Activated CD8-positive, alpha-beta memory T cell treated with anti-CD3 and anti-CD28 coated beads, Interleukin-2, amount 10 ng/mL, durations not matched to agents 7 days and 5 days (primary cell): ENCODE data around the gene PTX3. TPM values are rescaled to one million over a fixed set of nuclear protein-coding genes. Genes with fewer than 3 reads are reported as not detected.

ENCODE experiments used
- ATAC-seq: fragments of 150-1000 bp; cut with Tn5 transposase; one replicate; pipeline ENCODE4 v1.10.0; 2021; ENCODE audit warnings: moderate library complexity
- CTCF ChIA-PET: fragments of 350-600 bp; sonication (Branson Sonifier 250); formaldehyde crosslinking; loops from one replicate; lab custom pipeline; 2021; ENCODE audit warnings: antibody characterized with exemption; lab: Charles Lee
- DNase-seq: peaks from one replicate; pipeline ENCODE4 v3.0.0-alpha.2; 2020
- H3K27ac Mint-ChIP-seq: one replicate; pipeline ENCODE4 v1.8.0; 2021; ENCODE audit warnings: mild to moderate bottlenecking, mixed read lengths
- H3K27me3 Mint-ChIP-seq: one replicate; pipeline ENCODE4 v1.8.0; 2021; ENCODE audit warnings: mixed read lengths
- H3K36me3 Mint-ChIP-seq: one replicate; pipeline ENCODE4 v1.8.0; 2021; ENCODE audit warnings: mild to moderate bottlenecking, mixed read lengths
- H3K4me1 Mint-ChIP-seq: one replicate; pipeline ENCODE4 v1.8.0; 2021; ENCODE audit warnings: mixed read lengths
- H3K4me3 Mint-ChIP-seq: one replicate; pipeline ENCODE4 v1.8.0; 2021; ENCODE audit warnings: mild to moderate bottlenecking, moderate library complexity, mixed read lengths
- H3K9me3 Mint-ChIP-seq: one replicate; pipeline ENCODE4 v1.8.0; 2022; ENCODE audit warnings: low read depth, mixed read lengths
- total RNA-seq, 2 experiments: library from RNA; stranded (reverse); gene quantifications; one replicate each; pipeline ENCODE4 v1.2.3, GENCODE V29; 2021

The PTX3 gene
- total RNA-seq, 2 experiments from 2014 or later = not detected

DNA sequence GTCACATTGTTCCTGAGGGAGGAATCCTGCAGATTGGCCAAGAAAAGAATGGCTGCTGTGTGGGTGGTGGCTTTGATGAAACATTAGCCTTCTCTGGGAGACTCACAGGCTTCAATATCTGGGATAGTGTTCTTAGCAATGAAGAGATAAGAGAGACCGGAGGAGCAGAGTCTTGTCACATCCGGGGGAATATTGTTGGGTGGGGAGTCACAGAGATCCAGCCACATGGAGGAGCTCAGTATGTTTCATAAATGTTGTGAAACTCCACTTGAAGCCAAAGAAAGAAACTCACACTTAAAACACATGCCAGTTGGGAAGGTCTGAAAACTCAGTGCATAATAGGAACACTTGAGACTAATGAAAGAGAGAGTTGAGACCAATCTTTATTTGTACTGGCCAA, 6.1 kb downstream of the PTX3 start:
- H3K9me3 Mint-ChIP-seq = no peaks in the 10 kb centered on the region
- no peak overlapping the region for H3K27ac Mint-ChIP-seq
- H3K4me1 Mint-ChIP-seq = no peaks in the 10 kb centered on the region
- no peaks in the 10 kb centered on the region for H3K36me3 Mint-ChIP-seq
- H3K4me3 Mint-ChIP-seq = no peak overlapping the region
- ATAC-seq (no peak), DNase-seq (no peak)
- CTCF ChIA-PET = no interaction called here
- peaks cover 22% of the 10 kb centered on the region for H3K27me3 Mint-ChIP-seq

DNA sequence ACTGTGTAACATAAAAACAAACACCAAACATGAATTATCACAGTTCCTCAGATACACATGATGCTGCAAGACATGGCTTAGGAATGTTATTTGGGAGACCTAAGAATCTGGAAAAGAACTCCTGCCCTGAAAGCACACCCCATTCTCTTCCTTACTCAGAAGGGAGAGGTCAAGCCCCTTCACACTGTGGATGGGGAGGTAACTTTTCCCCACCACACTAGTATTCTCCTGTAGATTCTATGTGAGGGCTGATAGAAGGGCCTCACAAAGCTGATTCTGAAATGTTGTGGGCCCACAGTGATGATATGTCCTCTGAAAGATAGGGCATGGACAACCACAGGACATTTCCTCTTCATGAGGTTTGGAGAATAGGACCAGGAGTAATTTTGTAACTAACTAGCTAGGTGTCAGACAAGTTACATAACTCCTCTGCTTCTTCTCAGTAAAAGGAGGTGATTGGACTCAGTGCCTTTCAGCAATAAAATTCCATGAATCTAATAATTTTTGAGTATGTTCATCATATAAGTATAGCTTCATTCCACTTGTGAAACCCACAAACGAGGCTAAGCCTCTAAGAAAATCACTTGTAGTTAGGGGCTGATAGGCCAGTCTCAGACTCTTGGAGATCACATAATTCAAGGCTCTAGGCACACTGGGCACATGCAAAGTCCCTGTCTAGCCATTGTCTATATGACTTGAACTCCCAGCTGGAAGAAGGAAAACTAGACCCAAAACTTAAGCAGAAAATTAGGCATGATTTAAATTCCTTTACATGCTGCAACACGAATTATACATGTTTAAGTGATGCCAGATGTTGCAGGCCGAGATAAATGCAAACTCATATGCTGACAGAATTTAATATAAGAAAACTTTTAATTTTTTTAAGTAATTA, 7.5 kb downstream of the PTX3 start:
- Mint-ChIP-seq H3K27me3 (peaks cover 7% of the 10 kb centered on the region), H3K4me1 (no peaks in the 10 kb centered on the region), H3K9me3 (no peaks in the 10 kb centered on the region), H3K27ac (no peak overlapping the region), H3K36me3 (no peaks in the 10 kb centered on the region), H3K4me3 (no peak overlapping the region)
- DNase-seq = no peak
- ATAC-seq = no peak
- CTCF ChIA-PET = no interaction called here

DNA sequence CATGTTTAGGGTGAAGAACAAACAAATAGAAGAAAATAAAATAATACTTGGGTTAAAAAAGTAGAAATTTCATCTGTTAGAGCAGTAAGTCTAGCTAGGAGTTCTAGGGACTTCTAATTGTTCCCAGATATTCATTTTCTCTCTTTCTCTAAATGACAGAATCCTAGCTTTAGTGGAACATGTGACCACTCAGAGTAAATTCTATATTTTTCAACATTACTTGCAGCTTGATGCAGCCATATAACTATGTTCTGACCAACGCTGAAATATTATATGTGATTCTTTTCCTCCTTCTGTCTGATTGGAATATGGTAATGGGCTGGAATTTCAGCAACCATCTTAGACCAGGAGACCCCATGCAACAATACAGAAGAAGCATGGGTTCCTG, 8.1 kb downstream of the PTX3 start:
- Mint-ChIP-seq H3K27me3 (peaks cover 2% of the 10 kb centered on the region), H3K27ac (no peak overlapping the region), H3K4me1 (no peaks in the 10 kb centered on the region), H3K9me3 (no peaks in the 10 kb centered on the region), H3K36me3 (no peaks in the 10 kb centered on the region), H3K4me3 (no peak overlapping the region)
- CTCF ChIA-PET = no interaction called here
- DNase-seq (no peak), ATAC-seq (no peak)

DNA sequence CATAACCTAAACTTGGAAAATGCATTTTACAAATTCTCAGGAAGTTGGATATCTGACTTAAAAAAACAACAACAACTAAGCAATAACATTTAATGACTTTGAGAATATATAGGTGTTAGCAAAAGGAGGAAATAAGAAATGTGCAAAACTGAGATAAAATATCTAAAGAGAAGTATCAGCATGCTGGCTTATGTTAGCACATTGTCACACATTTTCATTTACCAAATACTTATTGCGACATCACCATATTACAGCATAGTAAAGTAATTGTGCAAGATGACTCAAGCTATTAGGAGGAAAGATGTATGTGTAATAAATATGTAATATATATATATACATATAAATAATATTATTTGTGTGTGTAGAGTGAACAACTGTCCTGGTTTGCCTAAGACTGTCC, 9.2 kb downstream of the PTX3 start:
- Mint-ChIP-seq H3K27ac (no peak overlapping the region), H3K4me1 (no peaks in the 10 kb centered on the region), H3K36me3 (no peaks in the 10 kb centered on the region), H3K4me3 (no peak overlapping the region), H3K27me3 (peaks cover 2% of the 10 kb centered on the region), H3K9me3 (no peaks in the 10 kb centered on the region)
- DNase-seq = no peak
- CTCF ChIA-PET = no interaction called here
- ATAC-seq = no peak

DNA sequence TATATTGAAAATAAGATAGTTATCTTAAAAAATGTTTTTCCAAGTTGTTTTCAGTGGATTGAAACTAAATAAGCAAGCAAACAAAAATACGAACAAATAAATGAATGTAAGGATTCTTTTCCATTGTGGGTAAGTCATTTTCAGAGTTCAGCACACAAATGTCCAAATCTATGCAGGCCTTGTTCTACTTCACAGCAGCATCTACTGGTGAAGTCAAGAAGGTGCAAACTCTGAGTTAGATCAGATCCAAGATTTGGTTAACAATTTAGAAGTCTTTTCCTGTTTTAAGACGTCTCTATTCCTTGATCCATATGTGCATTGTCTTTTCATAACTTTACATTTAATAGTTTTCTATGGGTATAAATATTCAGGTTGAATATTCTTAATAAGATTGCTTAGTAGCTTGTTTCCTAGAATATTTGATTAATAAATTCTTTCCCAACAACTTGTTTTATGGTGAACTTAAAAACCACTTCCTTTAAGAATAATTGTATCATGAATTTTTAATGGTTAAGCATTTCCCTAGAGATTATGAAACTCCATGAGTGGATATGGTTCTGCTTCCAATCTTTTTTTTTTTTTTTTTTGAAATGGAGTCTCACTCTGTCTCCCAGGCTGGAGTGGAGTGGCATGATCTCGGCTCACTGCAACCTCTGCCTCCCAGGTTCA, 10.5 kb downstream of the PTX3 start:
- no peaks in the 10 kb centered on the region for H3K9me3 Mint-ChIP-seq
- no peak for DNase-seq
- no peak overlapping the region for H3K4me3 Mint-ChIP-seq
- no peaks in the 10 kb centered on the region for H3K36me3 Mint-ChIP-seq
- no peak overlapping the region for H3K27ac Mint-ChIP-seq
- H3K27me3 Mint-ChIP-seq = peaks cover 6% of the 10 kb centered on the region
- no peaks in the 10 kb centered on the region for H3K4me1 Mint-ChIP-seq
- no peak for ATAC-seq
- CTCF ChIA-PET = no interaction called here

DNA sequence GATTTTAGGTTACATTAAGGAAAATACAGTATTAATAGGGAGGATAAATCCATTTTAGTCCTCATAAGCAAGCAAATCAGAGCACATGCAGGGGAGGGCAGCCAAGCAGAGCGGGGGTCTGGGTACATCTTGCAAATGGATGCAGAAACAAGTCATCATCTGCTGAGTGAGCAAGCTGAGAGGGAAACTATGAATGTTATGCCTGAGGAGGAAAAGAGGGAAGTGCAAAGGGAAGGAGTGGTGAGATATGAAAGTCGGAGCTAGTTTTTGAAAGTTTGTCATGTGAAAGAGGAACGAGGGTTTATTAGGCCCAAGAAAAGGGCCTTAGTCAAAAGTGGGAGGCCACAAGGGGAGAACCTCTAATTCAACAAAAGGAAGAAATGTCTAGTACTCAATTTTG, 15.4 kb downstream of the PTX3 start:
- Mint-ChIP-seq H3K4me1 (no peaks in the 10 kb centered on the region), H3K4me3 (no peak overlapping the region), H3K27me3 (peaks cover 12% of the 10 kb centered on the region), H3K36me3 (no peaks in the 10 kb centered on the region), H3K9me3 (no peaks in the 10 kb centered on the region), H3K27ac (no peak overlapping the region)
- DNase-seq (no peak), ATAC-seq (no peak)
- CTCF ChIA-PET = no interaction called here

DNA sequence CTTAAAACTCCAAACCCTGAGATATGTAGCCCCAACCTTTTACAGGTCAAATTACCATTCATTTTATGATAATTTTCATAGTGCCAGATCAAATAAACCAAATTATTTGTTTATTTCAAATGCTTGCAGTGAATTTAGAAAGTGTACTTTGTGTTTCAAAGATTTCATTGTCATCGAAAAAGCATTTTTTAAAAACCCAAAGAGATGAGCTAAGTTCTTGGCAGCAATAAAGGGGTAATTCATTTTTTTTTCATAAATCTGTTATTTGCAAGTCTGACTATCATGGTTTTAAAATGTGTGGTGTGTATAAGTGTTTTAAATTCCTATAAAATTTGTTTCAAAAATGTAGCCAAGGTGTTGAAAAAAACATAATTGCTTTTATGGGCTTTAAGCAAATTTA, 17.2 kb downstream of the PTX3 start:
- H3K27ac Mint-ChIP-seq = no peak overlapping the region
- no peaks in the 10 kb centered on the region for H3K9me3 Mint-ChIP-seq
- no peak for DNase-seq
- no peak overlapping the region for H3K4me3 Mint-ChIP-seq
- no peaks in the 10 kb centered on the region for H3K36me3 Mint-ChIP-seq
- ATAC-seq = no peak
- no peaks in the 10 kb centered on the region for H3K4me1 Mint-ChIP-seq
- H3K27me3 Mint-ChIP-seq = peaks cover 17% of the 10 kb centered on the region
- CTCF ChIA-PET = no interaction called here

DNA sequence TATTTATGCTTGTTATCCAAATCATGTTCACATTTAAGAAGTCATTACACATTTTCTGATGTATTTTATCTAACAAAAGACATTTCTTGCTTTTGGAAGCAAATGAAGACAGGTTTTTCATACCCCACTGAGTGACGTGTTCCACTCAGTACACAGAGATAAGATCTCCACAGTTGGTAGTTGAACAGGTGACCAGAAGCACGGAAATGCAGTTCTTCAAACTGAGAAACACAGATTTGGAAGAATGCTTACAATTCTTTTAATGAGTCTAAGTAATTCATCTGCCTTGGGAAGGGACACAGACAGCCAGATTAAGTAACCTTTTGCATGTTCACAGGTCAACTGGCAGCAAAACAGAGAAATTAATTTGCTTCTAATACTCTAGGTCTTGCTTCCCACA, 23.1 kb downstream of the PTX3 start:
- H3K4me3 Mint-ChIP-seq = no peak overlapping the region
- no peaks in the 10 kb centered on the region for H3K9me3 Mint-ChIP-seq
- H3K4me1 Mint-ChIP-seq = no peaks in the 10 kb centered on the region
- no peaks in the 10 kb centered on the region for H3K36me3 Mint-ChIP-seq
- DNase-seq (no peak), ATAC-seq (no peak)
- H3K27ac Mint-ChIP-seq = no peak overlapping the region
- peaks cover 12% of the 10 kb centered on the region for H3K27me3 Mint-ChIP-seq
- CTCF ChIA-PET = no interaction called here

DNA sequence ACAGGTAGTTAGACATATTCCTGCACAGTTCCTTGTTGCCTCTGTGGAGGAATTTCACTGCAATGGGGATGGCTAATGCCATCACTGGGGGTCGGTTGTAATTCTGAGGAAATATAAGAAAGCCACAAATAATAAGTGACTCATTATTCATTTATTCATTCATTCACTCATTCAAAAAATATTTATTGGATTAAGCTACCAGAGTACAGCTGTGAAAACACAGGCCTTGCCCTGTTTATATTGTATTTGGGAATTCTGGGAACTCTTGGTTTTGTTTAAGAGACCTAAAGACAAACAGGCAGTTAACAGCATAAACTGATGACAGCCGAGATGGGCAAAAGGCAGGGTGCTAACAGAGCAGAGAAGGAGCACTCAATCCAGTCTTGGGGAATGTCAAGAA, 23.6 kb downstream of the PTX3 start:
- Mint-ChIP-seq H3K4me3 (no peak overlapping the region), H3K4me1 (no peaks in the 10 kb centered on the region), H3K9me3 (no peaks in the 10 kb centered on the region), H3K36me3 (no peaks in the 10 kb centered on the region), H3K27me3 (peaks cover 12% of the 10 kb centered on the region), H3K27ac (no peak overlapping the region)
- CTCF ChIA-PET = no interaction called here
- no peak for ATAC-seq
- no peak for DNase-seq

DNA sequence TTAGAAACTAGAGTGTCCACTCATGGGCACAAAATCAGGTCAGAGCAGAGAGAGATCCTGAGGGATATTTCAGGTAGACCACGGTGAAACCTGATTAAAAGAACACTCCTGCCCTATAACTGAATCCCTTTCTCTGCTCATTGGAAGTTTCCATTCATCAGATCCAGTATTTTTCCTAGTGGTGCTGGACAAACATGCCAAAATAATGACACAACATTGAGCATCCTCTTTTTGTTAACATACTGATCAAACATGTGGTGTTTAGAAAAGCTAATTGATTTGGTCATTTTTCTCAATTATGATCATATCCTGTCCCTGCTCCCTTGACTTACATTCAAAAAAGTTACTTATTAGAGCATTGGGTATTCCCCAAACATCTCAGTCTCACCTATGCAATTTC, 27.2 kb downstream of the PTX3 start:
- Mint-ChIP-seq H3K4me3 (no peak overlapping the region), H3K4me1 (no peaks in the 10 kb centered on the region), H3K36me3 (no peaks in the 10 kb centered on the region), H3K27ac (no peak overlapping the region), H3K27me3 (peaks cover 7% of the 10 kb centered on the region), H3K9me3 (no peaks in the 10 kb centered on the region)
- no peak for DNase-seq
- CTCF ChIA-PET = no interaction called here
- ATAC-seq = no peak

DNA sequence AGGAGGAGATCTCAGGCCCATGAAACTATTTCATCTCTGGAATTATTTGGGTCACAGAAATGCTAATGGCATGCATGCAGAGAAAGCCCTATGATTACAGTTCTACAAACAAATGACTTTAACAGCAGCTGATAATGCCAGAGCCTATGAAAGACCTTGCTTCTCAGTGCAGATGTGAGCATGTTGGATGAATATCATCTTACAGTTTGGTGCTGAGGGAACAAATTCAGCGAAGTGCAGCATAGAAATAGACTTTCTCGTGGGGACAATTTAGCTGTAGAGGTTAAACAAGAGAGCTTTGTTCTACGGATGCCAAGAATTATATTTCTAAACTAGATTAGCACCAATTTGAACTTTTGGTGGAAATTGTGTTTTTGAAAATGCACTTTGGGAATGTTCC, 27.7 kb downstream of the PTX3 start:
- CTCF ChIA-PET = no interaction called here
- no peak for ATAC-seq

DNA sequence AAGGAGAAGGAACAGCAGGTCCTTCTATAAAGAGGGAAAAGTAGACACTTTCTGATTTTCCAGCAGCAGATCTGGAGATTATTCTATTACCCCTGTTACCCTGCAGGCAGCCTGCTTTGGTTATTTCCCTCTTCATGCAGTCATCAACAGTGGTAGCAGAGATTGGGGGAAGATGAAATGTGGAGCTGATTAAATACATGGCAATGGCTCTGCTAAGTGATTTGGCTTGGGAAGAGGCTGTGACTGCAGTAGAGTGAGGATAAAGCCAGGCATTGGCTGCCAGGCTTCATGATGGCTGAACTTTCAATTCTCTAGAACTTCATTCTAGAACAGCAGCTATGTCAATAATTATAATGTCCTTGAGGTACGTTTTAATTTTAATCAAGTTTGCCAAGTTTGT, 29.1 kb downstream of the PTX3 start:
- no peaks in the 10 kb centered on the region for H3K36me3 Mint-ChIP-seq
- H3K4me3 Mint-ChIP-seq = no peak overlapping the region
- ATAC-seq (no peak), DNase-seq (no peak)
- CTCF ChIA-PET = no interaction called here
- H3K9me3 Mint-ChIP-seq = no peaks in the 10 kb centered on the region
- H3K4me1 Mint-ChIP-seq = no peaks in the 10 kb centered on the region
- peaks cover 5% of the 10 kb centered on the region for H3K27me3 Mint-ChIP-seq
- no peak overlapping the region for H3K27ac Mint-ChIP-seq

More for the DNA sequence above, 27.7 kb downstream of the PTX3 start:
- no peaks in the 10 kb centered on the region for H3K36me3 Mint-ChIP-seq
- DNase-seq = no peak
- no peaks in the 10 kb centered on the region for H3K9me3 Mint-ChIP-seq
- no peak overlapping the region for H3K4me3 Mint-ChIP-seq
- H3K27ac Mint-ChIP-seq = no peak overlapping the region
- peaks cover 7% of the 10 kb centered on the region for H3K27me3 Mint-ChIP-seq
- no peaks in the 10 kb centered on the region for H3K4me1 Mint-ChIP-seq

DNA sequence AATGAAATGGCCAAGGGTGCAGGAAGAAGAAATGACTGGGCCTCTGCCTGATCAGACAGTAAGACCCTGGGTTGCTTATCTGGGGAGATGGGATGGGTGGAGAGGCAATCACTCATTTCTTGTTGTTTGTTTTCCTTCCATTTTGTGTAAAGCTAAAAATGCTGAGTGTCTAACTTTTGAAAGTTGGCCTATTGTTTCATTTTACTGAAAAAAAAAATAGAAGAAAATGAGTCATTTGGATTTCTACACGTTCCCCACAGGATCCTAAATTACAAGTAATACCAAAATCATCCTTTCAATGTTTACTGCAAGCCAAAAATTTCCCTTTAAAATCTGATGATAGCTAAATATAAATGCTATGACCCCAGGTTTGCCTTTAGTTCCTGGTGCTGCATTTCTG, 30.6 kb downstream of the PTX3 start:
- no peak for DNase-seq
- Mint-ChIP-seq H3K4me3 (no peak overlapping the region), H3K9me3 (no peaks in the 10 kb centered on the region), H3K36me3 (no peaks in the 10 kb centered on the region), H3K27ac (no peak overlapping the region), H3K4me1 (no peaks in the 10 kb centered on the region), H3K27me3 (peaks cover 3% of the 10 kb centered on the region)
- ATAC-seq = no peak
- CTCF ChIA-PET = no interaction called here

DNA sequence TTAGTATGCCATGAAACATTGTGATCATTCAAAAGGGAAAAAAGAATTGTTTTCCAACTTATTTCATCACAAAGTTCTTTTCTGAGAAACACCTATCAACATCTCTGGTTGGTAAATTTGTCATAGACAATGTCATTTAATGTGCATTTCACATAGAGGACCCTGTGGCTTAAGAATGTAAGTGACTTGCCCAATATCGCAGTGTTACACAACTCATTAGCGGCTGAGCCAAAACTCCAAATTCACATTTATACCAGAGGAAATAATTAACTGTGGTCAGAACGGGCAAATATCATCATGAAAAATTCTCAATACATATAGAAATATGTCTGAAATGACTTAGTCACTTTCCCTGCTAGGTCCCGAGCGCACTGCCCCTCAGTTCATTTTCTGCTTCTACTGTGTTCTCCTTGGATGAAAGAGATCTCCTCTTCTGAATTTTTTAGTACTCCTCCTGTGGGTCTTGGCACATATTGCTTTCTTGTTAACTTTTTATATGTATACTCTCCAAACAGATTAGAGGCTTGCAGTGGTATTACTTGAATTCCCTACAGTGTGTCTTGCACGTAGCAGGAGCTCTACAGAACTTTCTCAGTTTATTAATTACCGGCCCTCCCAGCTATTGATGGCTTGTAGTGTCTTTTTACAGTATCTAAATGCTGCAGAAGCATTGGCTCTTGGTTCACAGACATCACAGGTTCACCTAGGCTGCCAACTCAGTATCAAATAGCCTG, 33.1 kb downstream of the PTX3 start:
- peaks cover 3% of the 10 kb centered on the region for H3K27me3 Mint-ChIP-seq
- ATAC-seq = no peak

More for the DNA sequence above, 33.1 kb downstream of the PTX3 start:
- CTCF ChIA-PET = no interaction called here
- no peaks in the 10 kb centered on the region for H3K4me1 Mint-ChIP-seq
- no peak for DNase-seq
- H3K9me3 Mint-ChIP-seq = no peaks in the 10 kb centered on the region
- no peak overlapping the region for H3K27ac Mint-ChIP-seq
- no peak overlapping the region for H3K4me3 Mint-ChIP-seq
- H3K36me3 Mint-ChIP-seq = no peaks in the 10 kb centered on the region
